Loucy (cell line): ENCODE data around the gene FOXP1.

Experiments
- EZH2phosphoT487 ChIP-seq: fragments of 200-600 bp; IDR thresholded peaks from 2 replicates; pipeline ENCODE4 v1.6.1; 2018; ENCODE audit warnings: antibody characterized with exemption, mild to moderate bottlenecking, moderate library complexity, borderline replicate concordance
- TF ChIP-seq, protein P1 (sequence below): fragments of 200-600 bp; sonication (generic); conservative IDR thresholded peaks from 2 replicates; pipeline ENCODE4 v1.5.1; 2014; ENCODE audit warnings: mild to moderate bottlenecking, antibody characterized with exemption, low read length

DNA sequence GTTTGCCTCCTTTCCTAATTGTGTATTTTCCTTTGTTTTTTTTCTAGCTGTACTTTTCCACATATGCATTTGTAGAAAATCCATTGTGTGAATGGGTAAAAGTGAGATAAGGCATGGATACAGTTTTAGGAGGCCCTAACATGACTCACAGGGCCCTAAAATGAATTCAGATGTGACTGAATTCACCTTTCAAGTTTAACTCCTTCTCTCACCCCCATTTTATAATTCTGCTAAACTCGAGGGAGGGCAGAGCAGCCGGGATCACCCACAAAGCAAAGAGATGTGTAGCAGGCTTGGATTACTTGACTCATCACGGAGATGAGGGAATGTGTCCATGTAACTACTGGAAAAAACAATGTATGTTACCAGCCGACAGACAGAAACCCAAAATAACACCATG is 59.9 kb downstream of the FOXP1 start:
- TF ChIP-seq, protein P1, sequence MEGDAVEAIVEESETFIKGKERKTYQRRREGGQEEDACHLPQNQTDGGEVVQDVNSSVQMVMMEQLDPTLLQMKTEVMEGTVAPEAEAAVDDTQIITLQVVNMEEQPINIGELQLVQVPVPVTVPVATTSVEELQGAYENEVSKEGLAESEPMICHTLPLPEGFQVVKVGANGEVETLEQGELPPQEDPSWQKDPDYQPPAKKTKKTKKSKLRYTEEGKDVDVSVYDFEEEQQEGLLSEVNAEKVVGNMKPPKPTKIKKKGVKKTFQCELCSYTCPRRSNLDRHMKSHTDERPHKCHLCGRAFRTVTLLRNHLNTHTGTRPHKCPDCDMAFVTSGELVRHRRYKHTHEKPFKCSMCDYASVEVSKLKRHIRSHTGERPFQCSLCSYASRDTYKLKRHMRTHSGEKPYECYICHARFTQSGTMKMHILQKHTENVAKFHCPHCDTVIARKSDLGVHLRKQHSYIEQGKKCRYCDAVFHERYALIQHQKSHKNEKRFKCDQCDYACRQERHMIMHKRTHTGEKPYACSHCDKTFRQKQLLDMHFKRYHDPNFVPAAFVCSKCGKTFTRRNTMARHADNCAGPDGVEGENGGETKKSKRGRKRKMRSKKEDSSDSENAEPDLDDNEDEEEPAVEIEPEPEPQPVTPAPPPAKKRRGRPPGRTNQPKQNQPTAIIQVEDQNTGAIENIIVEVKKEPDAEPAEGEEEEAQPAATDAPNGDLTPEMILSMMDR = no peak
- TF ChIP-seq EZH2phosphoT487 = no peak
